ENCODE results near the gene LTB. TPM values are rescaled to one million over a fixed set of nuclear protein-coding genes. Genes with fewer than 3 reads are reported as not detected.

Gene LTB
- total and polyA plus RNA-seq, 9 of the 15 experiments (the other 6 are each of a cell fraction or from before 2014, with no cell fraction given): 0.07 to 0.51 TPM; not detected in 7

DNA sequence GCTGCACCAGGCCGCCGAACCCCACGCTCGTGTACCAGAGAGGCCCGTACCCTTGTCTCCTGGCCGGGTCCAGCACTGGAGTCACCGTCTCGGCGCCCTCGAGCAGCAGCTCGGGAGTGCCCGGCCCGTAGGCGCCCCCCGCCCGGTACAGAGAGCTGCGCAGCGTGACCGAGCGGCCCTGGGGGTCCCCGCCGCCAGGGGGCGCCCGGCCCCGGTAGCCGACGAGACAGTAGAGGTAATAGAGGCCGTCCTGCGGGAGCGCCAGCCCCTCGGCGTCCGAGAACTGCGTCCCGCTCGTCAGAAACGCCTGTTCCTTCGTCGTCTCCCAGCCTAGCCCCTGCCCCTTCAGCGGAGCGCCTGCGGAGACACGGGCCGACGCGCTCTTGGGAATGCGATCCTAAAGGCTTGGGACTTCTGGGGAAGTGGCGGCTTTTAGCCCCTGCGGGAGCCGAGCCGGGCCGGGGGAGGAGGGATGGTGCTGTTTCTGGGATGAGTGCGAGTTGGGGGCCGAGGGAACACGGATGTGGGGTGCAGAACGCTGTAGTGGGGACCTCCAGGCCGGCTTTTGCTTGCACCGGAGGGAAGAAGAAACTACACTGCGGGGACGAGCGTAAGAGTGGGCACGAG is 1.3 kb downstream of the LTB start (continued):
- TF ChIP-seq L3MBTL2 (IDR thresholded peaks at IDR 0.05) (peak; percentile 90), LARP7 (IDR thresholded peaks at IDR 0.05) (no peak), ZNF764 (CRISPR knock-in tag; IDR thresholded peaks at IDR 0.05; ENCODE audit: low read depth) (no peak), FOXK2 (conservative IDR thresholded peaks at IDR 0.05 in 1 of 2, IDR thresholded peaks at IDR 0.05 in 1 of 2; ENCODE audit: low read depth in 2 of 2) (no peak; a peak in 1 of 4 replicates), ZNF23 (CRISPR knock-in tag; IDR thresholded peaks at IDR 0.05) (no peak), KDM4B (IDR thresholded peaks at IDR 0.05; ENCODE audit: borderline replicate concordance in 2 of 2, low read depth in 1 of 2) (no peak), ZNF311 (CRISPR knock-in tag; IDR thresholded peaks at IDR 0.05) (no peak), SIN3B (IDR thresholded peaks at IDR 0.05; ENCODE audit: low read depth) (peak; percentile 51; the same call in 1 of the 2 replicates), FOXJ3 (CRISPR knock-in tag; IDR thresholded peaks at IDR 0.05) (no peak), POU5F1 (IDR thresholded peaks at IDR 0.05; ENCODE audit: borderline replicate concordance, low read depth, low read length, partially characterized antibody) (no peak), PML (IDR thresholded peaks at IDR 0.05; ENCODE audit: low read length) (no peak), ZNF445 (CRISPR knock-in tag; IDR thresholded peaks at IDR 0.05; ENCODE audit: low read depth) (no peak), ZNF431 (CRISPR knock-in tag; IDR thresholded peaks at IDR 0.05) (0 out of 2 replicates have a peak, but pooled peaks have one; percentile 38), RBM17 (IDR thresholded peaks at IDR 0.05; ENCODE audit: borderline replicate concordance, low read depth, low read length) (no peak), MAFK (IDR thresholded peaks at IDR 0.05; ENCODE audit: low read length) (no peak), TAF15 (IDR thresholded peaks at IDR 0.05; ENCODE audit: low read depth, low read length) (no peak), POLR3A (IDR thresholded peaks at IDR 0.05; ENCODE audit: borderline replicate concordance, extremely low read depth, insufficient read depth, insufficient read length) (no peak), NFXL1 (CRISPR knock-in tag; IDR thresholded peaks at IDR 0.05) (no peak), ZSCAN32 (CRISPR knock-in tag; IDR thresholded peaks at IDR 0.05) (no peak), ILK (tag; IDR thresholded peaks at IDR 0.05; ENCODE audit: borderline replicate concordance, low read depth) (no peak), NFIC (IDR thresholded peaks at IDR 0.05) (peak; percentile 41; the same call in 1 of the 2 replicates), GTF2F1 (IDR thresholded peaks at IDR 0.05; ENCODE audit: low read depth, low read length) (no peak)
- TF ChIP-seq, protein P1, sequence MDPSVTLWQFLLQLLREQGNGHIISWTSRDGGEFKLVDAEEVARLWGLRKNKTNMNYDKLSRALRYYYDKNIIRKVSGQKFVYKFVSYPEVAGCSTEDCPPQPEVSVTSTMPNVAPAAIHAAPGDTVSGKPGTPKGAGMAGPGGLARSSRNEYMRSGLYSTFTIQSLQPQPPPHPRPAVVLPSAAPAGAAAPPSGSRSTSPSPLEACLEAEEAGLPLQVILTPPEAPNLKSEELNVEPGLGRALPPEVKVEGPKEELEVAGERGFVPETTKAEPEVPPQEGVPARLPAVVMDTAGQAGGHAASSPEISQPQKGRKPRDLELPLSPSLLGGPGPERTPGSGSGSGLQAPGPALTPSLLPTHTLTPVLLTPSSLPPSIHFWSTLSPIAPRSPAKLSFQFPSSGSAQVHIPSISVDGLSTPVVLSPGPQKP (CRISPR knock-in tag; IDR thresholded peaks at IDR 0.05): no peak
- TF ChIP-seq, protein P2, sequence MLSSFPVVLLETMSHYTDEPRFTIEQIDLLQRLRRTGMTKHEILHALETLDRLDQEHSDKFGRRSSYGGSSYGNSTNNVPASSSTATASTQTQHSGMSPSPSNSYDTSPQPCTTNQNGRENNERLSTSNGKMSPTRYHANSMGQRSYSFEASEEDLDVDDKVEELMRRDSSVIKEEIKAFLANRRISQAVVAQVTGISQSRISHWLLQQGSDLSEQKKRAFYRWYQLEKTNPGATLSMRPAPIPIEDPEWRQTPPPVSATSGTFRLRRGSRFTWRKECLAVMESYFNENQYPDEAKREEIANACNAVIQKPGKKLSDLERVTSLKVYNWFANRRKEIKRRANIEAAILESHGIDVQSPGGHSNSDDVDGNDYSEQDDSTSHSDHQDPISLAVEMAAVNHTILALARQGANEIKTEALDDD (IDR thresholded peaks at IDR 0.05): no peak
- TF ChIP-seq, protein P3, sequence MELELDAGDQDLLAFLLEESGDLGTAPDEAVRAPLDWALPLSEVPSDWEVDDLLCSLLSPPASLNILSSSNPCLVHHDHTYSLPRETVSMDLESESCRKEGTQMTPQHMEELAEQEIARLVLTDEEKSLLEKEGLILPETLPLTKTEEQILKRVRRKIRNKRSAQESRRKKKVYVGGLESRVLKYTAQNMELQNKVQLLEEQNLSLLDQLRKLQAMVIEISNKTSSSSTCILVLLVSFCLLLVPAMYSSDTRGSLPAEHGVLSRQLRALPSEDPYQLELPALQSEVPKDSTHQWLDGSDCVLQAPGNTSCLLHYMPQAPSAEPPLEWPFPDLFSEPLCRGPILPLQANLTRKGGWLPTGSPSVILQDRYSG (tag; conservative IDR thresholded peaks at IDR 0.05; ENCODE audit: low read depth): no peak
- TF ChIP-seq, protein P4, sequence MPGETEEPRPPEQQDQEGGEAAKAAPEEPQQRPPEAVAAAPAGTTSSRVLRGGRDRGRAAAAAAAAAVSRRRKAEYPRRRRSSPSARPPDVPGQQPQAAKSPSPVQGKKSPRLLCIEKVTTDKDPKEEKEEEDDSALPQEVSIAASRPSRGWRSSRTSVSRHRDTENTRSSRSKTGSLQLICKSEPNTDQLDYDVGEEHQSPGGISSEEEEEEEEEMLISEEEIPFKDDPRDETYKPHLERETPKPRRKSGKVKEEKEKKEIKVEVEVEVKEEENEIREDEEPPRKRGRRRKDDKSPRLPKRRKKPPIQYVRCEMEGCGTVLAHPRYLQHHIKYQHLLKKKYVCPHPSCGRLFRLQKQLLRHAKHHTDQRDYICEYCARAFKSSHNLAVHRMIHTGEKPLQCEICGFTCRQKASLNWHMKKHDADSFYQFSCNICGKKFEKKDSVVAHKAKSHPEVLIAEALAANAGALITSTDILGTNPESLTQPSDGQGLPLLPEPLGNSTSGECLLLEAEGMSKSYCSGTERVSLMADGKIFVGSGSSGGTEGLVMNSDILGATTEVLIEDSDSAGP (CRISPR knock-in tag; IDR thresholded peaks at IDR 0.05): peak; percentile 78; the same call in 1 of the 2 replicates

Measured in K562 (cell line).